Right lobe of liver (tissue), 4 donors: Measurements from ENCODE around the gene PHETA2.

ENCODE experiments used
- CTCF ChIP-seq, 4 donors: fragments of 200-600 bp in 3 of 4; fragments of 450-650 bp in 1 of 4; IDR thresholded peaks; one replicate each; pipeline versions ENCODE4 v1.5.1 to v1.8.0; 2016 to 2022; ENCODE audit warnings: antibody characterized with exemption in 4 of 4, mild to moderate bottlenecking in 2 of 4
- POLR2A ChIP-seq: fragments of 450-650 bp; IDR thresholded peaks from one replicate; pipeline ENCODE4 v1.6.1; 2017; ENCODE audit warnings: antibody characterized with exemption, mild to moderate bottlenecking
- donor health status: DM: no; HTN: no; CAD: no.
- donor health status: DM: no; HTN: no; CAD: no.
- donor health status: DM: no; HTN: yes; CAD: no.

- no peak for TF ChIP-seq CTCF (IDR thresholded peaks at IDR 0.05)
- no peak for TF ChIP-seq POLR2A
Measured at GRCh38 chr22:42066126-42066761, 7.8 kb upstream of the PHETA2 start.
